ENCODE measurements around the gene EDDM3A.
"Not testable (repeated sequence)": the region's sequence is repeated elsewhere in the genome, so short reads cannot be mapped to it uniquely, and the experiment has no call there.

EDDM3A gene

DNA sequence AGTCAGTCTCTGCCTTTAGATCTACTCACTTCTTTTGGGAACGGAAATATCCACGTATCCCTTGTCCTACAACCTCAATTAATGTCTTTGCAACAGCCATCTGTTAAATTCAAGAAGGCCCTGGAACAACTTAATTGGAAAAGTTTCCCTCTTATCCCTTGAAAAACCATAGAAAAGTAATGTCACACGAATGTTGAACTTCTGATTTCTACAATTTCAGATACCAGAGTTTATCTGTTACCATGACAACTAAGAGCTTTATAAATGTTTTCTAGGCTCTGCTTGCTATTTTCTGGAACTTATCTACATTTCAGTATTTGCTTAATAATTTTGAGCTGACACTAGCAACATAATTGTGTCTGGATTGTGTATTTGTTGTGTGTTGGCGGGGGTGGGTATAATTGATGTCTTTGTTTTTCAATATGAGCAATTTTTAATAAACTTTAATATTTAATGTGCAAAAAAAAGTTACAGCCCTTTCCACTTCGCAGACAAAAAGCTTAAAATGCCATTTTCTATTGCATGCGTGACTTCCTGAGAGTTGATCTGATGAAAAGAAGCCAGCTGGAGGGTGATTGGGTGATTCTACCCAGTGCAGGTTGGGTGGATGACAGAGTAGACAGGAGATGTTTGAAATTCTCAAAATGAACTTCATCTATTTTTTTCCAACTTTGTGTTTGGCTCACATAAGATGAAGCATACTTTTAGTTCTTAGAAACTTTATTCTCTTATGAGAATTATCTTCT, 11.8 kb upstream of the EDDM3A start:
- no peak for DNase-seq

DNA sequence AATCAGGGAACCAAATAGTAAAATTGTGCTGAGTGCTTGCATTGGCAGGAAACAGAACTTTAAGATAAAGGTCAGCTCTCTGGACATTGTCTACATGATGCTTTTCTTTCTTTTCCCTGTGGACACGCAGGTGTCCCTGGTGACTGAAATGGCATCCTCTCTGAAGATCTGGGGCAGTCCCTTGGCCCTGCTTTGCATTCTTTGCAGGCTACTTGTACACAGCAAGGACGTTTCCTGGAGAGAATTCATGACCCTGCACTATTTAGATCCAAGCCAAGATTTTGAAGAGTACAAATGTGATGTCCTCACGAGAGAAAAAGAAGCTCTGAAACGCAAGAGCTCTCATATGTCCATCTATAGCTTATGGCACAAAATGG, 11.3 kb upstream of the EDDM3A start:
- no peak for DNase-seq

DNA sequence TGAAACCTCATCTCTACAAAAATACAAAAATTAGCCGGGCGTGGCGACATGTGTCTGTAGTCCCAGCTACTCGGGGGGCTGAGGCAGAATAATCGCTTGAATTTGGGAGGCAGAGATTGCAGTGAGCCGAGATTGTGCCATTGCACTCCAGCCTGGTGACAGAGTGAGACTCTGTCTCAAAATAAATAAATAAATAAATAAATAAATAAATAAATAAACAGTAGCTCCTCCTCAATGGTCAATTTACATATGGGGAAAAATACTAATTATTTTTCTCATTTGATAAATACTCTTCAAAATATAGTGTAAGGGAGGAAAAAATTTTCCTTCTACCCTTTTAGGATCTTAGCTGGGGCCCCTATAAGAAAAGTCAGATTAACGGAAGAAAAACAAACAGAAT, 7.4 kb upstream of the EDDM3A start:
- DNase-seq = not testable (repeated sequence)

GRCh38 chr14:20742132-20742531, 3.6 kb upstream of the EDDM3A start:
- DNase-seq = no peak

- DNase-seq = no peak
These were observed 2.1 kb upstream of the EDDM3A start for GRCh38 chr14:20743556-20743955.

DNA sequence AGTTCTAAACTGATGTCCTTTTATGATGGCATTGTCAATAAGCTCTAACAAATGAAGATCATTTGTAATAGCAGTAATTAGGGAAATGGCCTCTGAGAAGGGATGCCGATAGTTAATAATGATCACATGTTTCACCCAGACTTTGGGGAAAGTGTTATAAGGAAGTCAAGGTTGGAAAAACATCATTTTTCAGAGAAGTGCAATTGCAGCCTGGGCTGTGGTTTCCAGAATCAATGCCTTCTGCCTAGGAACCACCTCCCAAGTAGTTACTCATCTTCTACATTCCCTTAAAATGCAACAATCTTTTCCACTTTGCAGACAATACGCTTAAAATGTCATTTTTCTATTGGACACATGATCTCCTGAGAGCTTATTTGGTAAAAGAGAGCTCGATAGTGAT, 879 bp downstream of the EDDM3A start:
- DNase-seq = no peak

GRCh38 chr14:20748439-20748838, 2.8 kb downstream of the EDDM3A start:
- no peak for DNase-seq

DNA sequence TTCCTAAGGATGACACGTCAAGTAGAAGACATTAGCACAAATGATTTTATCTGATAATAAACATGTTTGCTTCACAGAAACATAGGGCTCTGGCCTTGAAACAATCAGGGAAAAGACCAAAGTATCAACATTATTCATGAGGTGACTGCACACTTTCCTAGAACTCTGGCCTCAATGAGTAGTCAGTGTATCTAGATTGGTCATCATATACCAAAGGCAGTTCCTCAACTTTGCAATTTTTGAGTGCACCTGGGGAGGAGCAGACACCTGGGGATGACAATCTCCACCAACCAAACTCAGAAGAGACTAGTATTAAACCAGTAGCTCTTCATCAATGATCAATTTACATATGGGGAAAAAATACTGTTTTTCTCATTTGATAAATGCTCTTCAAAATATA, 4.5 kb downstream of the EDDM3A start:
- DNase-seq = no peak

- no peak for DNase-seq
These were observed 6.4 kb downstream of the EDDM3A start for GRCh38 chr14:20751963-20752562.

DNA sequence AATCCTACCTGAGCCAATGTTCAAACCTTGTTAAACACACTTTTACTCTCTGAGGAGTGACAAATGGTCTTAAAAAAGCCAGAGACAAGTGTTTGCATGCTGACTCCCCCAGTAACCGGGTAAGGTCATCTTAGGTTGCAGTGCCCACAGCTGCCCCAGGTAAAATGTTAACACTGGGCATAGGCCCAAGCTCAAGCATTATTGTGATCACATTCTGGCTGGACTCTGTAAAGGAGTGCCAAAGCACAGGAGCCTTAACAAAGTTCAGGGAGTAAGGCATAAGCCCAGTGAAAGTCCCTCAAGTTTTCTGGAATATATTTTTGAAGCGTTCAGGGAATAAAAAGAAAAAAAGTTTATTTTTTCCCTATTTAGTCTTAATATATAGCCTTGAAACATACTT, 8.6 kb downstream of the EDDM3A start:
- no peak for DNase-seq

GRCh38 chr14:20755037-20755436, 9.3 kb downstream of the EDDM3A start:
- DNase-seq = no peak

GRCh38 chr14:20757965-20758364, 12.3 kb downstream of the EDDM3A start:
- no peak for DNase-seq

- not testable (repeated sequence) for DNase-seq
These were observed 13.8 kb downstream of the EDDM3A start for GRCh38 chr14:20759465-20759864.

DNA sequence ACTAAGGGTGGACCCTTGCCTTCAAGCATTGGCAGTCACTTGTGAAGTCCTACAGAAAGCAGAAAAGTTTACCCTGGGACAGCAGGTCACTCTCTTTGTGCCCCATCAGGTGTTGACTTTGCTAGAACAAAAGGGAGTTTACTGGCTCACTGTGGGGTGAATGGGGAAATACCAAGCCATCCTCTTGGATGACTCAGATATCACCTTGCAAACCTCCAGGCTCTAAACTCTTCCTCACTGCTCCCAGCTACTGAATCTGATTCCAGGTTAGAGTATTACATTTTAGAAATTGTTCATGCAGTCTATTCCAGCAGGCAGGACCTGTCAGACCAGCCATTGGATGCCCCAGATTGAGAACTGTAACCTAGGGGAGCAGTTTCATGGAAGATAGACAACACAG, 15.3 kb downstream of the EDDM3A start:
- DNase-seq = no peak

DNA sequence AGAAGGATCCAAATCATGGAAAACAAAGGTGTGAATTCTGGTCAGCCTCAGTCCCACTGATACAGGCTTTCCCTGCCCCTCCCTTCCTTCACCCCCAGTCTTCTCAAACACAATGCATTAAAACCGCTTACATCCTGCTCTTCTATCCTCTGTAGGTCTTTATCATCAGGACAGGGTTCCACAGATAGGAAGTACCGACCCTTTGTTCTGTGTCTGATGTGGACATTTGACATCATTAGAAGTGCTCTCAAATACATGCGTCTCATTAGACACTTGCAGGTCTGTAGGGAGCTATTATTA, 22.9 kb downstream of the EDDM3A start:
- DNase-seq = no peak

- no peak for DNase-seq
These were observed 23.7 kb downstream of the EDDM3A start for GRCh38 chr14:20769421-20769820.

GRCh38 chr14:20772650-20773049, 27.0 kb downstream of the EDDM3A start:
- no peak for DNase-seq

GRCh38 chr14:20774258-20774824, 28.7 kb downstream of the EDDM3A start:
- DNase-seq = no peak

DNA sequence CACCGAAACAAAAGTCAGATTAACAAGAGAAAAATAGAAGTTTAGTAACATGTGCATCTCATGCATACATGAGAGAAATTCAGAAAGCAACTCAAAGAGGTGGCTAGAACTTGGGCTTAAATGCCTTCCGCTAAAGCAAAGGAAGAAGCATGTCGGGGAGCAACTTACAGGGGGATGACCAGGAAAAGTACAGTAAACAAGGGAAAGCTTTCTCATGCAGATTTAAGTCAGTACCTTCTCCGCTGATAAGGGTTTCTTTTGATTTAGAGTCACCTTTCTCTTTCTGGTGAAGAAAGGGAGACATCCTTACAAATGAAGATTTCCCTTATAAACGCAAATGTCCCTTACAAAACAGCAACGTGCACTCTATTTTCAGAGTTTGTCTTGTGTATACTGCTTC, 29.4 kb downstream of the EDDM3A start:
- no peak for DNase-seq

DNA sequence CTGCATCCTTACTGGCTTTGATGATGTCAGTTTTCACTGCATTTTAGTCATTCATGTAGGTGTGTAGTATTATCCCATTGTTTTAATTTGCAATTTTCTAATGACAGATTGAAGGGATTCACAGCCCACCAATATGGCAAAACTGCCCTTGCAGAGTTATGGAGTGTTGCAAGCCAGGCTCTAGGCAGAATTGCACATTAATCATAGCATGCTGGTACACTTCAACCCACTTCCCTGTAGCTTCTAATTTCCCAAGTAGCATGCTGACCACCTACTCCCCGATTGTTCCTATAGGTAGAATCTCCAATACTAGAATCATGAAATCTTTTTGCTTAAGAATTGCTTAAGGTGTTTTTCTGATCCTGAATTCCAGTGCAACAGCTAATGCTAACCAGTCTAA, 30.2 kb downstream of the EDDM3A start:
- DNase-seq = no peak

DNA sequence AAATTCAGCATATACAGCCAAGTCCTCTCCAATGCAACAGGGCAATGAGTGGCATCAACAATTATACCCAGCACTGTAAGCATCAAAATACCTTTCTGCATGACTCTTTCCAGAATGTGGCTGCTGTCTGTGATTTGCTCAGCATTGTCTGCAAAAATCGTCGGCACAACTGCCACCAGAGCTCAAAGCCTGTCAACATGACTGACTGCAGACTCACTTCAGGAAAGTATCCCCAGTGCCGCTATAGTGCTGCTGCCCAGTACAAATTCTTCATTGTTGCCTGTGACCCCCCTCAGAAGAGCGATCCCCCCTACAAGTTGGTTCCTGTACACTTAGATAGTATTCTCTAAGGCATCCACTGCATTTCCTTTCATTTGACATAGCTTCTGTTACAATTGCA, 36.1 kb downstream of the EDDM3A start:
- no peak for DNase-seq

DNA sequence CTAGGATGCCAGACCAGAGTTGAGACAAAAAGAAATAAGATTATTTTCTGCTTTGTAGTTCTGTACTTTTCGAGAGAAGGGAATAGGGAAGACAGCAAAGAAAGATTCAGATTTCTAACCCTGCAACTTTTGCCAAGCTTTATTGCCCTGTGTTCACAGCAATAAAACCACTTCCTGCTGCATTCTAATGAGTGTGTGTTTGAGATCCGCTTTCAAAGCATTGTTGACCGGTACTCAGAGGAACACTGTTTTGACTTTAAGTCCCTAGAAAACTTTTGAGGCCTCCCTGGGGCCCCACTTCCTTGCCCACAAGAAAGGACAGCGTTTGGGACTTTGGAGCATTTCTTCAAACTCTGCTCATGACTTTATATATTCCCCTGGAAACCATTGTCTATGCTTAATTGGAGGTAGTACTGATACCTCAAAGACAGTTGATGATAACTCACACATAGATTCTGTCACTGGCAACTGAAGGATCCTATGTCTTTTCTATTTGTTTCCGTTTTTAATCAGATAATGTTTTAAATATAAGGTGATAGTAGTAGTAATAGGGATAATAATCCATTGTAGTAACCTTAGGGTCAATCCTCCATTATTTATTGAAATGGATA, 36.7 kb downstream of the EDDM3A start:
- DNase-seq = no peak

DNA sequence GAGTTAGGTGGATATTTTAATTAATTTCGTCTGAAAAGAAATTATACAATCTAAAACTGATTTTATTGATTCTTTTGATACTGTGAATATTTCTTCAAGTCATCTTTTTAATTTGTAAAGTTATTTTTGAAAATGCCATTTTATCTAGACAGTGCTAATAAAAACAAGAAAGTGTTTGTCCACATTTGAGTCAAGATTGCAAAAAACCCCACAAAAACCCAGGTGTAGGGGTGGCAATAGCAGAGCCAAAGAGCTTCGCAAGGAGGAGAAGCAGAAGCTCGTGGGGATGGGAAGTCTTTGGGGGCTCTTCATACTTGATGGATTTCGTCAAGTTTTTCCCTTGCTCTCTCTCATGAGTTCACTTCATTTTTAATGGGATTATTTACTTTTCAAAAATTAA, 41.3 kb downstream of the EDDM3A start:
- DNase-seq = no peak

- no peak for DNase-seq
These were observed 43.6 kb downstream of the EDDM3A start for GRCh38 chr14:20789230-20789813.
